CD4-positive, alpha-beta T cell treated with Interleukin-2 at 100 ng/mL for 4 hours (primary cell): ENCODE results near the gene APC.
"Not testable (repeated sequence)": the region's sequence is repeated elsewhere in the genome, so short reads cannot be mapped to it uniquely, and the experiment has no call there.

ENCODE experiments used
- DNase-seq: peaks from one replicate; pipeline ENCODE4 v3.0.0-alpha.2; 2020; ENCODE audit warnings: low spot score

APC gene

DNA sequence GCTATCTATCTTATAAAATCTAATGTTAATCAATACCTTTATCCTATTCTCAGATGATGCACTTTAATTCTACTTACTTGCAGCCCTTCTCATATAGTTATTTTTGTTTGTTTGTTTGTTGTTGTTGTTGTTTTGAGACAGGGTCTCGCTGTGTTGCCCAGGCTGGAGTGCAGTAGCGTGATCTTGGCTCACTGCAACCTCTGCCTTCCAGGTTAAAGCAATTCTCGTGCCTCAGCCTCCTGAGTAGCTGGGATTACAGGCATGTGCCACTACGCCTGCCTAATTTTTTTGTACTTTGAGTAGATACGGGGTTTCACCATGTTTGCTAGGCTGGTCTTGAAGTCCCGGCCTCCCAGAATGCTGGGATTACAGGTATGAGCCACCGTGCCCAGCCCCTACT lies 20.8 kb upstream of the APC start:
- DNase-seq: not testable (repeated sequence)

DNA sequence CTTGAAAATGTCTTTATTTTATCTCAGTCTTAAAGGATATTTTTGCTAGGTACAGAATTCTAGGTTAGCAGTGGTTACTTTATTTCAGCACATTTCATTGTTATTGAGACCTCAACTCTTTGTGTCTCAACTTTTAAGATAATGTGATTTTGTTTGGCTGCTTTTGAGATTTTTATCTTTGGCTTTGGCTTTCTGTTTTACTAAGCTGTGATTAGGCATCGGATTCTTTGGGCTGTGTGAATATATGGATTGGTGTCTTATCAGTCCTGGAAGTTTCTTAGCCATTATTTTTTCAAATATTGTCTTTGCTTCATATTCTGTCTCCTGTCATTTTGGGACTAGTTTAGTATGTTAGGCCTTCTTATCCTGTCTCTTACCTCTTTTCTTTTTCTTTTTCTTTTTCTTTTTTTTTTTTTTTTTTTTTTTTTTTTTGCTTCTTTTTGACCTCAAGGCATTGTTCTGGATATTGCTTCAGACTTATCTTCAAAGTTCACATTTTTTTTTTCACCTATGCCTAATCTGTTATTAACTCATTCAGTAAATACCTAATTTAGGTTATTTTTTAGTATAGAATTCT lies 20.1 kb upstream of the APC start:
- no peak for DNase-seq

DNA sequence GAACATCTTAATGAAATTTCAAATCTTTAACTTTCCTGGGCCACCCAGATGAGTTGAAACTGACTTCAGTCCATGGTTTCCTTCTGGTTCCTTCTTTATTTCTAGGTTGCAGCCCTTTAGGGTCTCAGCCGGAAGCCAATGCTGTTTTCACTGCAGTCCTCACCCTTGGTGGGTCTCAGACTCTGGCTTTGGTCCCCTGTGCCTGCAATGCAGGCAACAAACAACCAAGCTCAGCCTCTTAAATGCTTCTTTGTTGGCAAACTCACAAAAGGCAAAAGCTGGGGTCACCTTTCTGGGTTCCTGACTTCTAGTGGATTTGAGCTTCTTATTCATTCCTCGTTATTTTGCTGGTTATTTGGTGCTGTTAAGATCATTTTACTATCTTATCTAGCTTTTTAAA lies 19.3 kb upstream of the APC start:
- DNase-seq: no peak

DNA sequence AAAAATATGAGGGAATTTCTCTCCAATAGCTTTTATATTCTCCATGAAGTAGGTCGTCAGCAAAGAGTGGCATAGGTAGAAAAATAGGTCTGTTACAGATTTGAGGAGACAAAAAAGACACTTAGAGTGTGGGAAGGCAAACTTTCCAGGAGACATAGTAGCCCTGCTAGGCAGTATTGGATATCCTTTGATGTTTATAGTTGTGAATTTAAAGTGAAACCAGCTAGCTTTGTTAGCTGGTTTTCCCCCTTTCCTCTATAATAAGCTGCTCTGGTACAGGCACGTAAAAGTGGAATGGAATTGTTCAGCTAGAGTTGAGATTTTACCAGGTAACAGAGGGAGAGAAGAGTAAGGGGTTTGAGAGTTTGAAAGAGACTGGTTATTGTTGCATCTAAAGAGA lies 17.1 kb upstream of the APC start:
- DNase-seq: no peak

DNA sequence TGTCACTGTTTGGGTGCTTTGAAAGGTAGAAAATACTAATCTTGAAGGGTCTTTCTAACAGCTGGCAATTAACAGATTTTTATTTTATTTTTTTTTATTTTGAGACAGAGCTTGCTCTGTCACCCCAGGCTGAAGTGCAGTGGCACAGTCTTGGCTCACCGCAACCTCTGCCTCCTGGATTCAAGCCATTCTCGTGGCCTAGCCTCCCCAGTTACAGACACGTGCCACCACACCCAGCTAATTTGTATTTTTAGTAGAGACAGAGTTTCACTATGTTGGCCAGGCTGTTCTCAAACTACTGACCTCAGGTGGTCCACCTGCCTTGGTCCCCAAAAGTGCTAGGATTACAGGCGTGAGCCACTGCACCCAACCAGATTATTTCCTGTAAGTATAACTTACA lies 12.8 kb upstream of the APC start:
- DNase-seq: no peak

DNA sequence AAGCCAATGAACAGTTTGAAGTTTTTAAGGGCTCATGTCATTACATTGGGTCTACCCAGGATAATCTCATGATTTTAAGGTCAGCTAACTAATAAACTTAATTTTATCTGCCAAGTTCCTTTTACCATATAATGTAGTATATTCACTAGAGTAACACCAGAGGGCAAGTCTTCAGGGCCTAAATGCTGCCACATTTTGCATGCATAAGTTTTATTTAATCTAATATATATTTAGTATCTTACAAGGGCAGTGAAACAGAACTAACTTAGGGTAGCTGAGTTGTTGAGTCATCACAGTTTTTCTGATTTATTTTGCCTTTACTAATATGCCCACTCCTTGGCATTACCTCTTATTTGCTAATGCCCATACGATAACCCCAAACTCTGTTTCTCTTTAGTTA lies 8.1 kb upstream of the APC start:
- DNase-seq: no peak

DNA sequence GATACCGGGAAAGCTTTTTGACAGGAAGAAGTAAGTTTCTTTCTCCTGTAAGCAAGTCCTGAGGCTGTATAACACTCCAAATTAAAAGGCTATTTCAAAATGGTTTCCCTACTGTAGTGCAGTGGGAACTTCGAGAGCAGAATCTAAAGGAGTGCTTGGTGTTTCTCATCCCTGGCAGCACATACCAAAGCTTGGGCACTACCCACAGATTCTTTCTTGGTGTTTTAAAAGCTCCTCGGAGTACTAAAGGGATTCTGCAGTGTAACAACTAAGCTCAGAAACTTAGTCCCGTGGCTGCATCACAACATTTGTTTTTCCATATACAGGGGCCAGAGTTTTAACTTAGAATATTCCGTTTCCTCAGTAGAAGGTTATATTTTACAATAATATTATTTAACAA lies 5.6 kb upstream of the APC start:
- no peak for DNase-seq

DNA sequence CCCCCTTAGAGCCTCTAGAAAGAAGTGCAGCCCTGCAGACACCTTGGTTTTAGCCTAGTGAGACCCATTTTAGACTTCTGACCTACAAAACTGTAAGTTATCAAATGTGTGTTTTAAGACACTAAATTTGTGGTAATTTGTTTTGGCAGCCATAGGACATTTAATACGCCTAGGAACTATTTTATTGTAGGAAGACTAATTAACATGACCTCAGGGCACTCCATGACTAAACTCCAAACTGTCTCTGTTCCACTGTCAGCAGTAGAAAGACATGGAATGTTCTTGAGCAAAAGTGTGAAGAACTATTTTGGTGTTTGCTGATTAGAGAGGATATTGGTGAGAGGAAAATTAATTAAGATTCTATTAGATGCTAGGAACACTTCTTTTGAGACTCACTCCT lies 4.1 kb upstream of the APC start:
- no peak for DNase-seq

DNA sequence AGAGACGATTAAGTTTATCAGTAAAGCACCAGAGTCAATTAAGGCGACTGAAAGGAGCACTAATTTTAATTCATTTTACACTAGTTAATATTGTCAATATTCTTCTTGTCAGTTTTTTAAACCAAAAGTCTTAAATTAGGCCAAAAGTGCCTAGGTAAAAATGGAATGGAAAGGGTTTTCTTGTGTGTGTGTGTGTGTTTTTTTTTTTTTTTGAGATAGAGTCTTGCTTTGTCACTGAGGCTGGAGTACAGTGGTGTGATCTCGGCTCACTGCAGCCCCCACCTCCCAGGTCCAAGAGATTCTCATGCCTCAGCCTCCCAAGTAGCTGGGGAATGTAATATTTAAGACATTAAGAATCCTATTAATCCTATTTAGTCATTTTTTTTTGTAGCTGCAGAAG lies 3.1 kb upstream of the APC start:
- no peak for DNase-seq

DNA sequence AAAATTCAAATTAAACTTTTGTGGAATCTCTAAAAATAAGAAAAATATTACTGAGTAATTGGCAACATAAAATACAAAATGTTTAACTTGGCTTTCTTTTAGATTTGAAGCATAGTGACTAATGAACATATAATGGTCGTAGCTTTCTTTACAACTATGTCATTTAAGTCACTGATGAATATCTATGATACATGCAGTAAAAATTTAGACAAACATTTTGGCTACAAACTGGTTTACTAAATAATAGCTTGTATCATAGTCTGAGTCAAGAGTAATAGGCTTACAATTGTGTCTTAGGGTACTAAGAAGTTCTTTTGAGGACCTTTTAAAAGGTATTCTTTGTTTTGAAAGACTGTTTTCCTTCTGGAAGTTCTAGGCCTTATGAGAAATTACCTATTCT lies 2.0 kb upstream of the APC start:
- DNase-seq: no peak

DNA sequence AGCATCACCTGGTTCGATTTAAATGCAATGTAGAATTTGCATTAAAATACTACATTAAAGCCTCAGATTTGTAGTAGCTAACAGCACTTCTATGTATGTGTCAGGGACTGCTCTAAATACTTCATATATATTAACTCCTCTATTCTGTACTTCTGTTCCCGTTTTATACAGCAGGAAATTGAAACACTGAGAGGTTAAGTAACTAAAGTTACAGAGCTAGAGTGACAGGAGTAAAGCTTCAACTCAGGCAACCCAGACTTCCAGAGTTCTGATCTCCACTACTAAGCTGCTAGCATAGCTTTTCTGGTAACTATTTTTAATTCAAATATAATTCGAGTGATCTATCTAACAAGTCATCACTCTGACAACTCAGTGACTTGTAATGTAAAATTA lies 619 bp upstream of the APC start:
- DNase-seq: no peak

DNA sequence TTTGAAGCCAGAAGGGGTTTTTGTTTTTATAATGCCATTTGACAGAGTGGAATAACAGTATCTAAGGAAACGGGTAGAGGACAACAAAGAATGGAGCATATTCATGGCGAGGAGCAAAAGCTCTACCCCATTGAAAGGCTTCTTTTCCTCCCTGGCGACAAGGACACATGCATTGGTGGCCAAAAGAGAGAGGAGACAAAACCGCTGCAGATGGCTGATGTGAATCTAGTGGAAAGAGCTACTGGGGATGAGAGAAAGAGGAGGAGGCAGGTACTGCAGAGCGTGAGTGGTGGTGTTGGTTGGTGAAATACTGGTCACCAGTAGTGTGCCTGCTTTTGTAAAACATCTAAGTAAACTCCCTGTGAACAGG lies 491 bp downstream of the APC start:
- DNase-seq: no peak

DNA sequence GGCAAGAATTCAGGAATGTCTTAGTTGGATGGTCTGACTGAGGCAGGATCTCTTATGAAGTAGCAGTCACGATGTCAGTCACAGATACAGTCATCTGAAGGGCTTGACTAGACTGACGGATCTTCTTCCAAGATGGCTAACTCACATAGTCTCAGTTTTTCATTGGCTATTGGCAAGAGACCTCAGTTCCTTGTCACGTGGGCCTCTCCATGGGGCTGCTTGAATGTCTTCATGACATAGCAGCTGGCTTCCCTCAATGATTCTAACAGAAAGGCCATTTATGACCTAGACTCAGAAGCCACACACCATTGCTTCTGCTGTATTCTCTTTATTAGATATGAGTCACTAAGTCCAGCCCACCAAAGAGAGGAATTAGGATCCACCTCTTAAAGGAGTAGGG lies 4.7 kb downstream of the APC start:
- DNase-seq: no peak

DNA sequence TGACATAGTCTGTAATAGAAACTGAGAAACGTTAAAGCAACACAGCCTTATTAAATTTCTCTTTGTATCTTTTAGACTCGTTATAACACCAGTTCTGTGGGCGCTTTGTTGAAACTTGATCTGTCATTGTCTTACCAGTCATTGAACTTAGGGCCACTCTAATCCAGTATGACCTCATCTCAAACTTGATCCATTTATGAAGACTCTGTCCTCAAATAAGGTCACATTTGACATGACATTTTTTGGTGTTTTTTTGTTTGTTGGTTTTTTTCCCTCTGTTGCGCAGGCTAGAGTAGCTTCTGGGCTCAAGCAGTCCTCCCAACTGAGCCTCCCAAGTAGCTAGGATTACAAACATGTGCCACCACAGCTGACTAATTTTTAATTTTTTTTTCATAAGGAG lies 5.9 kb downstream of the APC start:
- no peak for DNase-seq

DNA sequence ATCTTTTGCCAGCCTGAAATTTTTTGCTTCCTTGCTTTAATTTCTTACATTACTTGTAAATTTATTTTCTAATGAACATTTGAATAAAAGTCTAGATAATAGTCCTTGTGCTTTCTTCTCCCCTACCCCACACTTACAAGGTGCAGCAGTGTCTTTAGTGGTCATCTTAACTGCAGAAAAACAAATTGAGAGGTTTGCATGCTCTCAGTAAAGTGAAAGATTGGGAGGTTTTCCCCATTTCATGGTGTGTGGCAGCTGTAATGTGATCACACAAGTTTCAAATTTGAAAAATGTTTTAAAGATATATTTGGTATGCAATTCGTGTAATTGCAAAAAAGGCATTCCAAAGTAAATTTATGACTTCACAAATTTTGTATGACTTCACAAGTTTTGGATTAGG lies 14.7 kb downstream of the APC start:
- DNase-seq: no peak

DNA sequence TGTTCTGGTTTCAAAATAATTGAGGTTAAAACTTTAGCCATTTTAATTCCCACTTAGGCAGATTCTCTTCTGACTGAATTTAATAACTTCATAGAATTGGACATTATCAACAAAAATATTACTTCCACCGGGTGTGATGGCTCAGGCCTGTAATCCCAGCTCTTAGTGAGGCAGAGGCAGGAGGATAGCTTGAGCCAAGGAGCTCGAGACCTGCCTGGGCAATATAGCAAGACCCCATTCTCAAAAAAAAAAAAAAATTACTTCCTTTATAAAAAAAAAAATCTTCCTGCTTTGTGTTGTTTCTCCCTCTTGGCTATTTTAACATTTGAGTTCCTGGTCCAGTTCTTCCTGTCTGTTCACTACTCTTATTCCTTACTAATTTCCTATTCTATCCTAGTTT lies 18.0 kb downstream of the APC start:
- DNase-seq: no peak

DNA sequence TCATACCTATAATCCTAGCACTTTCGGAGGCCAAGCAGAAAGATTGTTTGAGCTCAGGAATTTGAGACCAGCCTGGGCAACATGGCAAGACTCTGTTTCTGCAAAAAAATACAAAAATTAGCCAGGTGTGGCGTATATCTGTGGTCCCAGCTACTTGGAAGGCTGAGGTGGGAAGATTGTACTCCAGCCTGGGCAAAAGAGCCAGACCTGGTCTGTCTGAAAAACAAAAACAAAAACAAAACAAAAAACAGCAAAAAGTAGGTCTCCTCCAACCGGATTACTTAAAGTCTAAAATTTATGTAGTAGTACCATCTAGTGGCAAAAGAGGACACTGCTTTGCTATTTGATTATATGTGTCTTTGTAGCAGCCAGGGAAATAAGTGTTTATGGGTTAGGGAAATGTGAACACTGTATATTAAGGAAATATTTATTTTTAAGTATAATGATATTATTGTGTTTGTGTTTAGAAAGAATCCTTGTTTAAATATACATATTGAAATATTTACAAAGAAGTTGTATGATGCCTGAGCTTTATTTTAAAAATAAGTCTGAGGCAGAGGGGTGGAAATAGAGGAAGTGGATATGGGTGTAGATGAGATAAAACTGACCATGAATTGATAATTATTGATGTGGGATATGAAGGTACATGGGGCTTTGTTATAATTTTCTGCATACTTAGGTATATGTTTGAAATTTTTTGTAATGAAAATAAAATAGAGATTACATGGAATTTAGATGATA lies 20.0 kb downstream of the APC start:
- DNase-seq: peak; percentile 69

DNA sequence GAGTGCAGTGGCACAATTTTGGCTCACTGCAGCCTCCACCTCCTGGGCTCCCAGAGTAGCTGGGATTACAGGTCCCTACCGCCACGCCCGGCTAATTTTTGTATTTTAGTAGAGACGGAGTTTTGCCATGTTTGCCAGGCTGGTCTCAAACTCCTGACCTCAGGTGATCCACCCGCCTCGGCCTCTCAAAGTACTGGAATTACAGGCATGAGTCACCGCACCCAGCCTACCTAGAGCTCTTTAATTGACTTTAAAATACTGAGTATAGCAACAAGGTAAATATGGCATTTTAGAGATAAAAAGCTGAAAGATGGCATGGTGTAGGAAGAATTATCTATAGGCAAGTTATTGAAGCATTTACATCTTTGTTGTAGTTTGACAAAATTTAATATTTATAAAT lies 21.0 kb downstream of the APC start:
- DNase-seq: no peak

DNA sequence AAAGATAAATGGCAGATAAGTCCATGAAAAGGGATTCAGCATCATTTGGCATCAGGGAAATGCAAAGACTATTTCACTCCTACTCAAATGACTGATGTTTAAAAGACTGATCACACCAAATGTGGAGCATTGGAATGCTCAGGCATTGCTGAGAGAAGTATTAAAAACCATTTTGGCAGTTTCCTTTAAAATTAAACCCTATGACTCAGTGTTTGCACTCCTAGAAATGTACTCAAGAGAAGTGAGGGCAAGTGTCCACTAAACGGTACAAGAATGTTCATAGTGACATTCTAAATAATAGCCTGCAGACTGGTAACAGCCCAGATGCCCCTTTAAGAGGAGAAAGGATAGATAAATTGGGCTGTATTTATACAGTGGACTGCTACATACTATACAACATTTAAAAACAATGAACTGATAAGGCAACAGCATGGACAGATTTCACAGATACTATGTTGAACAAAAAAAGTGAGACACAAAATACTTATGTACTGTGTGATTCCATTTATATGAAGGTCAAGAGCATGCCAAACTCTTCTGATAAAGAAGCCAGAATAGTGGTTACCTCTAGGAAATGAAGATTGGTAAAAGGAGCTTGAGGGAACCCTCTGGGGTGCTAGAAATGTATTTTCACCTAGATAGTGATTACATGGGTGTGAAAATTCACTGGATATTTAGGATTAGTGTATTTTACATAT lies 24.6 kb downstream of the APC start:
- no peak for DNase-seq

DNA sequence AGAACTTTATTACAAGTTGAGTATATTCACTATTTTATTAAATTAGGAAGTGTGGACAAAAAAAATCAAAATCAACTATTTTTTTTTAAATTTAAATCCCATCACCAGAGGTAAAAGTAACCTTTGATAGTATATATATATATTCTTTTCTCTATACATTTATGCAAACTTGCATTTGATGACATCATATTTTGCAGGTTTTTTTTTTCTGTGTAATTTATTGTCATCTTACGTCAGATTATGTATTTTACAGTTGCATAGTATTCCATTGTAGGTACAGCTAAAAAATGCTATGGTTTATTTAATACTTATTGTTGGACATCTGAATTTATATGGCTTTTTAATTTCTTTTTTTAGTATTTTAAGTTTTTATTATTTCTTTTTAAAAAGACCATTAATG lies 25.5 kb downstream of the APC start:
- DNase-seq: no peak

DNA sequence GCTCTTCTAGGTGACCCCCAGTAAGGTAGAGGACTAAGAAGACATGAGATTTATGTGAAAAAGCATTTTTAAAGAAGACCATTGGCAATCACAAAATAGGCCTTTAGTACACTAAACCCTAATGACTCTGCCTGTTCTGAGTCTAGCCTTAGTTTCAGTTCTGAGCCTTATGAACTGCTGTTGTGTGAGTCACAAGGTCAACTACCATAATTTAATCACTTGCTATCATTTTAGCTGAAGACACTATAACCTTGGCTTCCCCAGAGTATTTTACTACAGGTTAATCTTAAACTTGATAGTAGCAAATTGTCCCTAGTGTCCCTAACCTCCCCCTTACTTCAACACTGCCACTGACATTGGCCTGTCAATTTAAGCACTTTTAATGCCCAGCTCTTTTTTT lies 34.4 kb downstream of the APC start:
- DNase-seq: no peak

DNA sequence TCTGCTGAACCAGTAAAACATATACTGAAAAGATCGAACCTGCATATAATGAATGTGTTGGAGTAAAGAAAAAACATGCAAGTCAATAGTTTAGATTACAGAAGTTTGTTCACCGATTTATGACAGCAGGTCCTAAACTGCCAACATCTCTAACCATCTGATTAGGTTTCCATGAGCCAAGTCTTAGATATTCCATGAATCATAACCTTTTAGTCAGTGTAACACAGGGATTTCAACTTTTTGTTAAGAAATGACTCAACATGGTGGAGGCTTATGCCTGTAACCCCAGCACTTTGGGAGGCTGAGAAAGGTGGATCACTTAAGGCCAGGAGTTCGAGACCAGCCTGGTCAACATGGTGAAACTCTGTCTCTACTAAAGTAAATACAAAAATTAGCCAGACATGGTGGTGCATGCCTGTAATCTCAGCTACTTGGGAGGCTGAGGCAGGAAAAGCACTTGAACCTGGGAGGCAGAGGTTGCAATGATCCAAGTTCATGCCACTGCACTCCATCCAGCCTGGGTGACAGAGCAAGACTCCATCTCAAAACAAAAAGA lies 38.7 kb downstream of the APC start:
- DNase-seq: no peak

DNA sequence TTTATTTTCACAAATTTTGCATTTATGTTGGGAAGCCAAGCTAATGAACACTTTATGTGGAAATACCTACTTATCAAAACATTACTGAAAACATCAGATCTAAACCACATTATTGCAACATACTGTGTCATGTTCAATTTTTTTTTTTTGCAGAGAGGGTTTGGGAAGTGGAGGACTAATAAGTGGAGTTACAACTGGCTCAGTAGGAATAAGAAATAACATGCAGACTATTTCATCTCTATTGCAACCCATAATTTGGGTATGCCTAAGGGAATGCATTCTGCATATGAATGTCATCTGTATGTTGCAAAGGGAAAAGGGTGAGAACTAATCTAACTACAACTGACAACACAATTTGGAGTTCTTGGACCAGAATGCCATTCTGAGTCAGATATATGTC lies 41.8 kb downstream of the APC start:
- DNase-seq: no peak

DNA sequence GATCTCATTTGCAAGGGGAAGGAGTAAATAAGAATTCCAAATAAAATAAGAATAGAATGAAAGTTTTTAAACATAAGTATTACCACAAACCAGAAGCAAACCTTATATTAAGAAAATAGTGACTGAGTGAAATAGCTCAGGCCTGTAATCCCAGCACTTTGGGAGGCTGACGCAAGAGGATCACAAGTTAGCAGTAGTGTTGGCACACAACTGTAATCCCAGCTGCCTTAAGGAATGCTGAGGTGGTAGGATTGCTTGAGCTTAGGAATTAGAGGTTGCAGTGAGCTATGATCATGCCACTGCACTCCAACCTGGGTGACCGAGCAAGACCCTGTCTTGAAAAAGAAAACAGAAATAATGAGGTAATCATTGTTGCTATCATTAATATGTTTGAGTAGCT lies 47.0 kb downstream of the APC start:
- DNase-seq: no peak
